ENCODE results near the gene MEPCE. TPM values are rescaled to one million over a fixed set of nuclear protein-coding genes. Genes with fewer than 3 reads are reported as not detected.

Gene MEPCE
- total and polyA plus RNA-seq, 2 of the 8 experiments (the other 6 are each of a cell fraction or from before 2014, with no cell fraction given): 22.8 to 48.8 TPM

- no peak overlapping the region for H3K56ac ChIP-seq (replicated peaks; ENCODE audit: insufficient read length, low read depth, low read length)
- FAIRE-seq (no peak), DNase-seq (ENCODE audit: low read depth in 1 of 2, low spot score in 2 of 2) (no peak)
- H2AFZ ChIP-seq (ENCODE audit: low read length): no peak overlapping the region
- no peaks in the 10 kb centered on the region for H3K79me1 ChIP-seq (ENCODE audit: low read depth, low read length)
- CTCF ChIA-PET (ENCODE audit: partially characterized antibody): interaction anchor here (1.0 to 2.8 kb wide), 6 partner anchors 12 to 251 kb away, joined by 3 to 17 read pairs (median 5); no protein-coding TSS in a partner anchor
- H2BK120ac ChIP-seq (replicated peaks; ENCODE audit: low read depth, low read length): no peak overlapping the region
- H2BK15ac ChIP-seq (ENCODE audit: low read length): no peak overlapping the region
- no peaks in the 10 kb centered on the region for H4K20me1 ChIP-seq (replicated peaks in 1 of 2; ENCODE audit: control insufficient read depth in 1 of 2, insufficient read depth in 2 of 2, low read length in 2 of 2)
- no peak overlapping the region for H2AK5ac ChIP-seq (ENCODE audit: low read depth, low read length)
- H3K36me3 ChIP-seq (ENCODE audit: control insufficient read depth in 2 of 4, insufficient read depth in 4 of 4, low read length in 3 of 4): no peaks in the 10 kb centered on the region
- H3K18ac ChIP-seq (ENCODE audit: extremely low read depth, low read length): no peak overlapping the region
- H3K4me2 ChIP-seq (ENCODE audit: insufficient read depth in 1 of 2, low read depth in 2 of 2, low read length in 2 of 2): no peak overlapping the region
- peak overlapping the region; percentile 20 for H3K14ac ChIP-seq (ENCODE audit: insufficient read length)
- H3K23me2 ChIP-seq (ENCODE audit: low read depth, low read length): no peaks in the 10 kb centered on the region
- no peak overlapping the region for H4K8ac ChIP-seq (ENCODE audit: extremely low read depth, insufficient read depth, low read length)
- H3K4ac ChIP-seq (replicated peaks; ENCODE audit: insufficient read length, low read depth, low read length): no peak overlapping the region
- H3K27me3 ChIP-seq (replicated peaks in 1 of 4; ENCODE audit: control insufficient read depth in 3 of 4, extremely low read depth in 1 of 4, insufficient read depth in 3 of 4, low read length in 3 of 4): peaks cover 0 to 2% (median 0%) of the 10 kb centered on the region in 4 experiments; a peak in 1 of 7 replicates
- no peak overlapping the region for H3K27ac ChIP-seq (ENCODE audit: low read depth, low read length)
- POLR2A ChIA-PET (ENCODE audit: partially characterized antibody): interaction anchor here (0.7 to 3.5 kb wide), 5 partner anchors 9 to 33 kb away, joined by 3 to 17 read pairs (median 3); partner anchors contain the start of gene ZCWPW1
- no peak overlapping the region for H3K4me3 ChIP-seq (ENCODE audit: extremely low read depth in 1 of 4, insufficient read depth in 2 of 4, low read depth in 3 of 4, low read length in 4 of 4)
- no peaks in the 10 kb centered on the region for H3K9me3 ChIP-seq (ENCODE audit: insufficient read depth in 2 of 2, low read depth in 1 of 2, low read length in 1 of 2)
- H3K23ac ChIP-seq (ENCODE audit: insufficient read length): no peak overlapping the region
- H3K4me1 ChIP-seq (replicated peaks in 1 of 4; ENCODE audit: control insufficient read depth in 3 of 4, insufficient read depth in 4 of 4, low read length in 3 of 4): peaks cover 0 to 10% (median 4%) of the 10 kb centered on the region in 4 experiments; a peak in 6 of 7 replicates
- H4K5ac ChIP-seq (ENCODE audit: insufficient read length, low read depth, low read length): no peak overlapping the region
- H2BK12ac ChIP-seq (ENCODE audit: low read depth, low read length): no peak overlapping the region
- WGBS, 2 experiments (ENCODE audit: extremely low coverage in 1 of 2, insufficient coverage in 1 of 2, insufficient read length in 1 of 2, insufficient replicate concordance in 2 of 2, low coverage in 1 of 2, low lambda C conversion rate in 2 of 2, missing lambda C conversion rate in 1 of 2): 95% methylated on average over 2 of the region's 2 CpGs; no CpG with 5 or more reads in 1 of the 2 experiments
- no peak overlapping the region for H2BK5ac ChIP-seq (ENCODE audit: low read depth, low read length)
- no peak overlapping the region for H4K91ac ChIP-seq (replicated peaks; ENCODE audit: insufficient read length, low read length)
- no peak overlapping the region for H3K9ac ChIP-seq (replicated peaks in 1 of 4; ENCODE audit: extremely low read depth in 1 of 4, low read depth in 3 of 4, low read length in 3 of 4)
- H3K79me2 ChIP-seq (ENCODE audit: control insufficient read depth in 1 of 2, insufficient read depth in 2 of 2, low read length in 2 of 2): no peaks in the 10 kb centered on the region
- no peak overlapping the region for H2BK20ac ChIP-seq (ENCODE audit: low read length)
- TF ChIP-seq TCF12 (IDR thresholded peaks at IDR 0.05; ENCODE audit: low read depth, low read length) (no peak), SP4 (IDR thresholded peaks at IDR 0.05; ENCODE audit: low read length) (no peak), FOSL1 (IDR thresholded peaks at IDR 0.05; ENCODE audit: insufficient read depth, low read depth, low read length) (no peak), SP1 (IDR thresholded peaks at IDR 0.05; ENCODE audit: low read depth, low read length) (no peak), SIN3A (conservative IDR thresholded peaks at IDR 0.05 in 1 of 2, IDR thresholded peaks at IDR 0.05 in 1 of 2; ENCODE audit: low read depth in 1 of 2, low read length in 2 of 2) (no peak), SP2 (IDR thresholded peaks at IDR 0.05; ENCODE audit: low read length) (no peak), CEBPB (IDR thresholded peaks at IDR 0.05; ENCODE audit: low read depth, low read length) (no peak), SIRT6 (IDR thresholded peaks at IDR 0.05; ENCODE audit: low read length) (no peak), RBBP5 (IDR thresholded peaks at IDR 0.05; ENCODE audit: borderline replicate concordance, low read depth, low read length) (no peak), SAP30 (IDR thresholded peaks at IDR 0.05; ENCODE audit: insufficient read depth, insufficient replicate concordance, low read length) (no peak), USF2 (IDR thresholded peaks at IDR 0.05; ENCODE audit: low read length) (no peak), KDM1A (IDR thresholded peaks at IDR 0.05; ENCODE audit: borderline replicate concordance, low read length) (no peak)
These were observed 27.4 kb upstream of the MEPCE start for GRCh38 chr7:100402241-100402640.

All from H1 (cell line).